ENCODE data around the gene HNF1B.

HNF1B gene

DNA sequence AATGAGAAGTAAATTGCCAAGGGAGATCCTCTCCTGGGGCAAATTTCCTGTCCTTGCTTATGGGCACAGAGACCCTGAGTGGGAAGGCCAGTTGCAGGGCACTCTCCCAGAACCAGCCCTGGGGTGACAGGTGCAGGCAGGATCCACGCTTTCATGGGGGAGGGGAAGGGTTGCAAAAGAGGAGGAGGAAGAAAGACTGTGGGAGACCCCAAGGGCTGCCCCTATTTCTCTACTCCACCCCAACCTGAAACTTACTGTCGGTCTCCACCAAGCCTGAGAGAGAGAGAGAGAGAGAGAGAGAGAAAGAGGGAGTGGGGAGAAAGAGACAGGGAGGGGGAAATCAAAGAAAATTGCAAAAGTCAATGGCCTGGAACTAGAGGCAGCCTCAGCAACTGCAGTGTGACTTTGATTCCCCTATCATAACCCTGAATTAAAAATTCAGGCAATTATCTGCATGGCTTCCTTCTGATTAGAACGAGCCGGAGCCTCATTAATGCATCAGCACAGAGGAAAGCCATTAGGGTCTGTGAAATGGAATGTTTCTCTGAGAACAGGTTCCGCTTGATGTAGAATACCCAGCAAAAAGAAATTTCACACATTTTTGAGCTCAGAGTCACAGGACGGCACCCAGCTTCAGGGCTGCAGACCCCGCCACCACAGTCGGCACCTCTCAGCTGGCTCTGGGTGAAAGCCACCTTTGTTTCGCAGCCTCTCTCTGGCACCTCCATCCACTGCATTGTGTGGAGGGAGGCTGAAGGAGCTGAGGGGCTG lies 45.1 kb upstream of the HNF1B start:
- Histone ChIP-seq H3K4me2 (ENCODE audit: low read length) (no peak overlapping the region), H3K9me2 (replicated peaks; ENCODE audit: control insufficient read depth, low read length) (no peaks in the 10 kb centered on the region), H3K9me3 (ENCODE audit: control insufficient read depth, insufficient read depth, low read length) (no peaks in the 10 kb centered on the region), H3K4me3 (ENCODE audit: low read length) (no peak overlapping the region), H3K79me2 (ENCODE audit: control insufficient read depth, low read length) (no peaks in the 10 kb centered on the region), H3K36me3 (ENCODE audit: control insufficient read depth, low read length) (no peaks in the 10 kb centered on the region), H3K27ac (ENCODE audit: low read depth, low read length) (no peak overlapping the region), H3K4me1 (ENCODE audit: control insufficient read depth, low read length) (no peaks in the 10 kb centered on the region), H3F3A (ENCODE audit: control insufficient read depth, insufficient read depth) (no peaks in the 10 kb centered on the region), H3K27me3 (ENCODE audit: control insufficient read depth, low read length) (peaks cover 32% of the 10 kb centered on the region), H4K20me1 (ENCODE audit: control insufficient read depth, insufficient read depth, low read depth, low read length) (no peaks in the 10 kb centered on the region)
- TF ChIP-seq EZH2phosphoT487 (IDR thresholded peaks at IDR 0.05; ENCODE audit: borderline replicate concordance, low read length) = no peak
- TF ChIP-seq, protein P1, sequence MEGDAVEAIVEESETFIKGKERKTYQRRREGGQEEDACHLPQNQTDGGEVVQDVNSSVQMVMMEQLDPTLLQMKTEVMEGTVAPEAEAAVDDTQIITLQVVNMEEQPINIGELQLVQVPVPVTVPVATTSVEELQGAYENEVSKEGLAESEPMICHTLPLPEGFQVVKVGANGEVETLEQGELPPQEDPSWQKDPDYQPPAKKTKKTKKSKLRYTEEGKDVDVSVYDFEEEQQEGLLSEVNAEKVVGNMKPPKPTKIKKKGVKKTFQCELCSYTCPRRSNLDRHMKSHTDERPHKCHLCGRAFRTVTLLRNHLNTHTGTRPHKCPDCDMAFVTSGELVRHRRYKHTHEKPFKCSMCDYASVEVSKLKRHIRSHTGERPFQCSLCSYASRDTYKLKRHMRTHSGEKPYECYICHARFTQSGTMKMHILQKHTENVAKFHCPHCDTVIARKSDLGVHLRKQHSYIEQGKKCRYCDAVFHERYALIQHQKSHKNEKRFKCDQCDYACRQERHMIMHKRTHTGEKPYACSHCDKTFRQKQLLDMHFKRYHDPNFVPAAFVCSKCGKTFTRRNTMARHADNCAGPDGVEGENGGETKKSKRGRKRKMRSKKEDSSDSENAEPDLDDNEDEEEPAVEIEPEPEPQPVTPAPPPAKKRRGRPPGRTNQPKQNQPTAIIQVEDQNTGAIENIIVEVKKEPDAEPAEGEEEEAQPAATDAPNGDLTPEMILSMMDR (IDR thresholded peaks at IDR 0.05; ENCODE audit: low read depth, low read length, poor library complexity, severe bottlenecking) = no peak

DNA sequence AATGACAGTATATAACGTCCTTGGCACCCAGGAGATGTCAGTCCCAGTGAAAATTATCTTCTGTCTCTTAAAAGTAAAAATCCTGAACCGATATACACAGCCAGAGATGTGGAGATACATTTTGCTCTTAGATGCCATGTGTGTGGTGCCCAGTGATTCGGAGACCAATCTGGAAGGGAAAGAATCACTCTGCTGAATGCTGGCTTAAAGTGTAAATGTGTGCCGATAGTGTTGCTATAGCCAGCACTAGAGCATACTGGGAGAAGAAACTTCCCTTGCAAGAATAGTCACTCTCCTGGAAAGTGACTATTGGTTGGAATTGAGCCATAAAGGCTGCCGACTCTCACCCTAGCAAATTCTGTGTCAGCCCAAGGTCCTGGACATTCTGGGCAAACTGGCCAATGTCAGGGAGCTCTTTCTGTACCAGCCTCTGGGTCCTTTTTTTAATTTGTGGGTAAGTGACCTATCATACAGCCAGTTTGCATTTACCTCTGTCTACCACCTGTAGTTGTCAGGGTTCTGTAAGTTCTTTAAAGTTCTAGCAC lies 44.2 kb upstream of the HNF1B start:
- TF ChIP-seq, protein P1 (IDR thresholded peaks at IDR 0.05; ENCODE audit: low read depth, low read length, poor library complexity, severe bottlenecking) = no peak
- no peak for TF ChIP-seq EZH2phosphoT487 (IDR thresholded peaks at IDR 0.05; ENCODE audit: borderline replicate concordance, low read length)
- H3K4me2 ChIP-seq (ENCODE audit: low read length) = no peak overlapping the region
- no peaks in the 10 kb centered on the region for H3F3A ChIP-seq (ENCODE audit: control insufficient read depth, insufficient read depth)
- no peak overlapping the region for H3K27ac ChIP-seq (ENCODE audit: low read depth, low read length)
- peaks cover 32% of the 10 kb centered on the region for H3K27me3 ChIP-seq (ENCODE audit: control insufficient read depth, low read length)
- H3K79me2 ChIP-seq (ENCODE audit: control insufficient read depth, low read length) = no peaks in the 10 kb centered on the region
- H3K9me2 ChIP-seq (replicated peaks; ENCODE audit: control insufficient read depth, low read length) = no peaks in the 10 kb centered on the region
- H3K9me3 ChIP-seq (ENCODE audit: control insufficient read depth, insufficient read depth, low read length) = no peaks in the 10 kb centered on the region
- no peak overlapping the region for H3K4me3 ChIP-seq (ENCODE audit: low read length)
- H3K4me1 ChIP-seq (ENCODE audit: control insufficient read depth, low read length) = no peaks in the 10 kb centered on the region
- H4K20me1 ChIP-seq (ENCODE audit: control insufficient read depth, insufficient read depth, low read depth, low read length) = no peaks in the 10 kb centered on the region
- no peaks in the 10 kb centered on the region for H3K36me3 ChIP-seq (ENCODE audit: control insufficient read depth, low read length)

GRCh38 chr17:37788526-37788925 lies 43.7 kb upstream of the HNF1B start:
- Histone ChIP-seq H3K4me2 (ENCODE audit: low read length) (no peak overlapping the region), H4K20me1 (ENCODE audit: control insufficient read depth, insufficient read depth, low read depth, low read length) (no peaks in the 10 kb centered on the region), H3F3A (ENCODE audit: control insufficient read depth, insufficient read depth) (no peaks in the 10 kb centered on the region), H3K4me3 (ENCODE audit: low read length) (no peak overlapping the region), H3K27ac (ENCODE audit: low read depth, low read length) (no peak overlapping the region), H3K9me2 (replicated peaks; ENCODE audit: control insufficient read depth, low read length) (no peaks in the 10 kb centered on the region), H3K27me3 (ENCODE audit: control insufficient read depth, low read length) (peaks cover 32% of the 10 kb centered on the region), H3K4me1 (ENCODE audit: control insufficient read depth, low read length) (no peaks in the 10 kb centered on the region), H3K9me3 (ENCODE audit: control insufficient read depth, insufficient read depth, low read length) (no peaks in the 10 kb centered on the region), H3K79me2 (ENCODE audit: control insufficient read depth, low read length) (no peaks in the 10 kb centered on the region), H3K36me3 (ENCODE audit: control insufficient read depth, low read length) (no peaks in the 10 kb centered on the region)
- TF ChIP-seq, protein P1 (IDR thresholded peaks at IDR 0.05; ENCODE audit: low read depth, low read length, poor library complexity, severe bottlenecking) = no peak
- TF ChIP-seq EZH2phosphoT487 (IDR thresholded peaks at IDR 0.05; ENCODE audit: borderline replicate concordance, low read length) = no peak

Data from DOHH2 (cell line).